ENCODE measurements around the gene POLR2M. TPM values are rescaled to one million over a fixed set of nuclear protein-coding genes. Genes with fewer than 3 reads are reported as not detected.

The POLR2M gene
- total and polyA plus RNA-seq, 2 donors (not counting 3 experiments of a cell fraction or from before 2014, with no cell fraction given) = 38.4 to 42.5 TPM

DNA sequence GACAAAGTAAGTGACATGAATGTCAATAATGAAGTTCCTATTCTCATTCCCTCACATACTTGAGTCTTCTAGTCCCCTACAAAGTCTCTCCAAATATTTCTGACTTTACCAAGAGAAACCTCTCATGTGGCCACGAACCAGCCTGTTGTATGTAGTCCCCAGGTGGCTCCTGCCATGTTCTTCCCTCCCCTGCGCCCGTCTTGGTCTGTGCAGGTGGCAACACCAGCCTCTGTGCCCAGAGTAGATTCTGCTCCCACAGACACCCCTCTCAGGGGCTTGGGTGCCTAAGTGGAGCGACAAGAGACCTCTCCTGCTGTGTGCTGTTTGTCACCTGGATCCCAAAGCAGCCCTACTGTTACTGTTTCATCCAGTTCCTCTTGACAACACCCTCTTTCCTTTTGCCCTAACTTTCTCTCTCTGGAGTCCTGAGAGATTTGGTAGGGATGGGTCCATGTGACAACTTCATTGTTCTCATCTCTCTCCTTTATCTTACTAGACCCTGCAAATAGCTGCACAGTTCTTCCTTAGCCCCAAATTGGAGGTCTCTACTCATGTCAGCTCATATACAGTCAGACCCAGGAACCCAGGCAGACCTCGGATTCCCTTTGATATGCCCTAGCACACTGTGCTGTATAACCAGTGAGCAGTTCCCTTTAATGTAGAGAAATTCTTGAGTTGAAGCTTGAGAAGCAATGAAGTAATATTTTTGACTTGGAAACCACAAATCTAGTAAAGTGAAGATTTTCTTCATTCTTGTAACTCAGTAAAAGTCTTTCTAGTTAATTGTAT lies 56.9 kb downstream of the POLR2M start:
- H3K27ac ChIP-seq (ENCODE audit: insufficient read depth, low read depth, low read length) = no peak overlapping the region
- ChIA-PET POLR2A (no interaction called here), CTCF (interaction anchor here (0.8 to 1.3 kb wide), 3 partner anchors 12 to 98 kb away, joined by 4 to 5 read pairs (median 4); no protein-coding TSS in a partner anchor)
- no peak overlapping the region for H3K4me3 ChIP-seq (replicated peaks in 1 of 3; ENCODE audit: insufficient read depth in 1 of 3, low read depth in 1 of 3, low read length in 3 of 3)
- H4K20me1 ChIP-seq (replicated peaks; ENCODE audit: control insufficient read depth, extremely low read depth, insufficient read depth, low read length) = no peaks in the 10 kb centered on the region
- intact Hi-C loops (cut with micrococcal nuclease) (no loop called here), dilution Hi-C loops (cut with MboI; ENCODE audit: extremely low pct_ligation_motif_present, low sequenced_read_pairs) (no loop called here)
- H3K9me3 ChIP-seq (replicated peaks; ENCODE audit: control insufficient read depth, insufficient read depth, low read length) = no peaks in the 10 kb centered on the region
- H3K4me2 ChIP-seq (ENCODE audit: insufficient read depth, low read length) = no peak overlapping the region
- H3K79me2 ChIP-seq (ENCODE audit: control insufficient read depth, insufficient read depth, low read length) = no peaks in the 10 kb centered on the region
- H3K9me1 ChIP-seq (replicated peaks; ENCODE audit: control insufficient read depth, extremely low read depth, insufficient read depth, low read length) = no peaks in the 10 kb centered on the region
- no TSS peak for BruUV-seq (replicated peaks)
- H2AFZ ChIP-seq (ENCODE audit: low read depth, low read length) = no peak overlapping the region
- FAIRE-seq (peak; percentile 49), DNase-seq (ENCODE audit: low read depth, low spot score) (no peak)
- H3K27me3 ChIP-seq (ENCODE audit: control insufficient read depth in 2 of 2, insufficient read depth in 2 of 2, low read length in 2 of 2) = no peaks in the 10 kb centered on the region
- H3K36me3 ChIP-seq (ENCODE audit: control insufficient read depth in 2 of 2, extremely low read depth in 1 of 2, insufficient read depth in 2 of 2, low read length in 2 of 2) = no peaks in the 10 kb centered on the region
- TF ChIP-seq, protein P1, sequence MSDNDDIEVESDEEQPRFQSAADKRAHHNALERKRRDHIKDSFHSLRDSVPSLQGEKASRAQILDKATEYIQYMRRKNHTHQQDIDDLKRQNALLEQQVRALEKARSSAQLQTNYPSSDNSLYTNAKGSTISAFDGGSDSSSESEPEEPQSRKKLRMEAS (IDR thresholded peaks at IDR 0.05; ENCODE audit: insufficient read depth, insufficient read length) = no peak
- TF ChIP-seq POLR2A (IDR thresholded peaks at IDR 0.05; ENCODE audit: low read depth, low read length) (no peak), POLR2AphosphoS5 (IDR thresholded peaks at IDR 0.05; ENCODE audit: insufficient read depth, low read depth, low read length) (no peak), FOS (IDR thresholded peaks at IDR 0.05; ENCODE audit: borderline replicate concordance, insufficient read depth, low read length) (no peak), CTCF (IDR thresholded peaks at IDR 0.05; ENCODE audit: extremely low read depth in 1 of 2, insufficient read depth in 1 of 2, low read depth in 1 of 2, low read length in 2 of 2) (no peak), EZH2 (IDR thresholded peaks at IDR 0.05; ENCODE audit: borderline replicate concordance, low read depth, low read length, severe bottlenecking) (no peak), MYC (IDR thresholded peaks at IDR 0.05; ENCODE audit: low read depth, low read length) (no peak), GATA2 (IDR thresholded peaks at IDR 0.05; ENCODE audit: insufficient read depth, insufficient read length, low read depth, low read length) (no peak), JUN (IDR thresholded peaks at IDR 0.05; ENCODE audit: borderline replicate concordance, insufficient read depth, insufficient read length, low read depth) (no peak)
- no peak overlapping the region for H3K9ac ChIP-seq (replicated peaks; ENCODE audit: extremely low read depth, insufficient read depth, low read length)
- no peaks in the 10 kb centered on the region for H3K4me1 ChIP-seq (ENCODE audit: control insufficient read depth, extremely low read depth, insufficient read depth, low read length)

Other genes with a start within 250 kb of the POLR2M start
- 6.1 and 8.1 TPM in 2 replicates for gene MYZAP, start 114.8 kb upstream of the POLR2M start, total RNA-seq
- 5.2 and 6.3 TPM in 2 replicates for gene MYZAP, start 114.8 kb upstream of the POLR2M start, polyA plus RNA-seq